A549 treated with GW870086 at 1 μM for 4 hours (cell line): ENCODE results near the gene RPP25. TPM values are rescaled to one million over a fixed set of nuclear protein-coding genes. Genes with fewer than 3 reads are reported as not detected.

ENCODE experiments used
- total RNA-seq: library from RNA; stranded (reverse); fragments of 200-300 nt; extraction: Qiagen RNA extraction; gene quantifications from 5 replicates; pipeline ENCODE4 v1.2.3, GENCODE V29; 2022; ENCODE audit warnings: low read depth

Gene RPP25, protein sequence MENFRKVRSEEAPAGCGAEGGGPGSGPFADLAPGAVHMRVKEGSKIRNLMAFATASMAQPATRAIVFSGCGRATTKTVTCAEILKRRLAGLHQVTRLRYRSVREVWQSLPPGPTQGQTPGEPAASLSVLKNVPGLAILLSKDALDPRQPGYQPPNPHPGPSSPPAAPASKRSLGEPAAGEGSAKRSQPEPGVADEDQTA
- 22.1 to 29.5 TPM (median 27.1 TPM) in 5 replicates for total RNA-seq

DNA sequence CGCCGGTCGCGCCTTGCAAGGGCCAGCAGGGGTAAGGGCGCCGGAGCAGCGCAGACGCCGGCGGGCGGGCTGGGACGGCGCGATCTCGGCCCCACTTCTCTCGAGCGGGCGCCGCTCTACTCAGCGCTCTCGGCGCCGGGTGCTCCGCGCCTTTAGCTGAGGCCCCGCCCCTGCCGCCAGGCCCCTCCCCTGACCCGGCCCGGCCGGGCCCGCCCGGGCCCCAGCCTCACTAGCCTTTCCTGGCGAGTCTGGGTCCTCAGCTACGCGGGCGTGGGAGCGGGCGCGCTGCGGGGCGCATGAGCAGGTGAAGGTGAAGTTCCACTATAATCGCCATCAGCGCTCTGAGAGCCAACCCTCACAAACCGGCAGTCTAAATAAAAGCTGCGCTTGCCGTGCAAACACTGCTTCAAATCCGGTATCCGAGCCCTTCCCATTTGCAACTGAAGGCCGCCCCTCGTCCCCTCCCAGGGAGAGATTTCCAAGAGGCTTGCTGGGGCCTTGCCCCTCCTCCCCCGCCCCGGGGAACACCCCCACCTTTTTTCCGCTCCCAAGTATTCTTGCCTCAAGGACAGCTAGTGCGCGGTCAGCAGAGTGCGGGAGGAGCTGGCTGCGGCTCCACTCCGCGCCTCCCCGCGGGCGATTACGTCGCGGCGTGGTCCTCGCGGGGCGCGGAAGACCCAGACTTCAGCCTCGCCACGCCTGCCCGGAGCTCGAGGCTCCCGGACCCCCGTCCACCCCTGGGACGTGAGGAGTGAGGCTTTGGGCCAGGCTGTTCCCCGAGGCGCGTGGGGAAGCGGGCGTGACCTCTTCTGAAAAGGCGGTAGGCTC, at the start of gene RPP25:
TSS of gene RPP25 (minus strand) at position 125 of the 828 bp plus-strand sequence. CDS start 189 bp downstream, outside the sequence.

DNA sequence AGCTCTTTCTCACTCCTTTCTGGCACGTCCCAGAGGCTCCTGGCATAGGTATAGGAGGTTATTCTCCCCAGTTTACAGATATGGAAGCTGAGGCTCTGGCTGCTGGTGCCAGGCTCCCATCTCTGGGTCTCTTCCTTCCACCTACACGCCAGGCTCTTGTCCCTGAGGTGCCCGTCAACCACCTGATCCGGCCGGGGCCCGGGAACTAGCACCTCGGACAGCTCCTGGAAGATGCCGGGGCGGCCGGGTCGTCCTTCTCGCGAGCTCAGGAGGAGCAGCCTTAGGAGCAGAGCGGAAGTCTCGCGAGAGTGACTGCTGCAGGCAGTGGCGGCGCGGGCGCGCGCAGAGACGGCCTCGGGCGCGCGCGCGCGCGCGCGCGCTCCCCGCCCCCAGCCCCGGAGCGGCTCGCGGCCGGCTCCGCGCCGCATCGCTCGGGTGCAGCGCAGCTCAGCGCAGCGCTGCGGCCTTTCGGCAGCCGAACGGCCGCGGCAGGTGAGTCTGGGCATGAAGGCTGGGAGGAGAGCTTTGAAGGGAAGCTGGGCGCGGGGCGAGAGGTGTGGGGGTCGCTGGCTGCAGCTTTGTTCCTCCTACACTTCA, 38.7 kb upstream of the RPP25 start, which contains the start of gene SCAMP5:
TSS of gene SCAMP5 (plus strand) at position 382 of the 597 bp plus-strand sequence. CDS start 16,277 bp downstream, outside the sequence.

DNA sequence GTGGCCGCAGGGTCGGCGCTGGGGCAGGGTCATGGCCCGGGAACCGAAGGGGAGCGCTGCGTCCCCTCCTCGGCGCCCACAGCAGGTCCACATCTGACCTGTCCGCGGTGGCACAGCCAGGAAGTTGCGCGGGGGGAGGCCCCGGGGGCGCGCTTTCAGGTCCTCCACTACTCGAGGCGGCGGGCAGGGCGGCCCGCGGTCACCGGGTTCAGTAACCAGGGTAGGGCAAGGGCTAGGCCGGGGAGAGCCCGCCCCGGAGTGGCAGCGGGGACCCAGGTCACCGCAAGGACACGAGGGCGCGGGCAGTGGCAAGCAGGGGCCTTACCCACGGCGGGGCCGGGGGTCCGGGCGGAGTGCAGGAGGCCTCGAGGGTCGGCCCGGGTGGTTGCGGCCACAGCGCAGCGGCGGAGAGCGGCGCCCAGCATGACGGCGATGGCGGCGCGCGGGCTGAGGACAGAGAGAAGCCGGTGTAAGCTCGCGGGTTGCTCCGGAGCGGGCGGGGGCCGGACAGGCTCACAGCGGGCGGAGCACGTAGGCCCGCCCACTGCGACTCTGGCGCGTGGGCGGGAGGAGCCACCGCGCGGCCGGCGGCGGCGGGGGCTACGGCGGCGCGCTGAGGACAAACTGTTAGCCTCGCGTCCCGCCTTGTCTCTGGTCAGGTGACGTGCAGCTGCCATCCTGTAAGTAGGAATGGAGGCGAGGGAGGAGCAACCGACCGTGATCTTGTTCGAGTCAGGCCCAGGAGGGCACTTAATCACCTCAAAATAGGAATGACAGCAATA, 18.8 kb downstream of the RPP25 start, which contains the start of gene COX5A:
TSS of gene COX5A (minus strand) at position 484 of the 782 bp plus-strand sequence. CDS start at position 425, 59 bp downstream.

DNA sequence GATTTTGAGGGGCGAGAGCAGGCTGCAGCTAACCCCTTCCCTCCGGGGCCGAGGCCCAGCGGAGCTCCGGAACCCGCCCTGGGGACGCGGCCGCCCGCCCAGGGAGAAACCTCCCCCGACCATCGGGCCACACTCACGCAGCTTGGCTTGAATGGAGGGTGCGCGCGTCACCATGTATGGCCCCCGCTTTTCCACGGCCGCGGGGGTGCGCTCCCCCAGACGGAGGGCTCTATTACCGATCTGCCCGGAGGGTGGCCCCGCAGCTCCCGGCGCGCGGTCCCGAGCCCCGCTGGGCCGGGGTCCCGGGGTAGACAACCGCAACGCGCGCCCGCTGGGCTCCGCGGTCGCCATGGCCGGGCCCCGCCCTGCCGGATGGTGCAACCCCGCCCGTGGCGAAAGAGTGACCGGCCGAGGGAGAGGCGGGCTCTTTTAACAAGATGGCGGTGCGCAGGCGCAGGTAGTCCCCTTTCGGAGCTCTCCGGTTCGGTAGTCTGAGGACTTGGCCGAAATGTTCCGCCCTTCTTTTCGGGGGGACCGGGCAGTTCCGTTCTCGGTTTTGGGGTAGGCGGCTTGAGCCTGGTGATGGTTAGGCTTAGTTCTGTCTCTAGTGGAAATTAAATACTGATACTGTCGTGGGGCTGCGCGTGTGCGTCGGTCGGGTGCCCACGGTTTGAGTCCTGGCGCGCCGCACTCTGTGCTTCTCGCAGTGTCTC, 50.0 kb downstream of the RPP25 start, which contains the start of gene FAM219B:
TSS of gene FAM219B (minus strand) at position 402 of the 713 bp plus-strand sequence. CDS start at position 351, 51 bp downstream.

Other genes starting within 250 kb of the RPP25 start
- 1.1 to 2.3 TPM (median 1.7 TPM) in 5 replicates for gene CYP1A1, start 231.2 kb downstream of the RPP25 start, total RNA-seq
- 0.05 TPM in 1 of 5 replicates, not detected in the others for gene CYP1A2, start 207.9 kb downstream of the RPP25 start, total RNA-seq
- gene CSK, start 174.7 kb downstream of the RPP25 start, total RNA-seq = 55.9 to 67.4 TPM (median 62.0 TPM) in 5 replicates
- gene LMAN1L, start 143.9 kb downstream of the RPP25 start, total RNA-seq = not detected in 5 replicates
- gene CPLX3, start 130.1 kb downstream of the RPP25 start, total RNA-seq = 0.07 to 0.13 TPM in 2 of 5 replicates, not detected in the others
- gene ULK3, start 113.6 kb downstream of the RPP25 start, total RNA-seq = 29.2 to 34.6 TPM (median 32.7 TPM) in 5 replicates
- 54.4 to 68.8 TPM (median 65.9 TPM) in 5 replicates for gene SCAMP2, start 83.4 kb downstream of the RPP25 start, total RNA-seq
- 27.2 to 38.6 TPM (median 30.2 TPM) in 5 replicates for gene MPI, start 66.7 kb downstream of the RPP25 start, total RNA-seq
- 30.1 to 38.8 TPM (median 36.4 TPM) in 5 replicates for gene FAM219B, start 49.9 kb downstream of the RPP25 start, total RNA-seq
- gene COX5A, start 18.7 kb downstream of the RPP25 start, total RNA-seq = 525 to 634 TPM (median 565 TPM) in 5 replicates
- 10.1 to 14.2 TPM (median 12.0 TPM) in 5 replicates for gene SCAMP5, start 38.8 kb upstream of the RPP25 start, total RNA-seq
- 12.4 to 18.3 TPM (median 16.6 TPM) in 5 replicates for gene PPCDC, start 66.8 kb upstream of the RPP25 start, total RNA-seq
- 24.2 to 31.7 TPM (median 31.1 TPM) in 5 replicates for gene C15orf39, start 245.1 kb upstream of the RPP25 start, total RNA-seq